GM21390 (cell line): Measurements from ENCODE around the gene SLC23A2.
A peak's percentile ranks its signal among the peaks of the same experiment; 100 is the strongest.
"Not testable (repeated sequence)": the region's sequence is repeated elsewhere in the genome, so short reads cannot be mapped to it uniquely, and the experiment has no call there.

ENCODE experiments used
- ATAC-seq: cut with Tn5 transposase; IDR thresholded peaks from one replicate; pipeline ENCODE4 v1.9.1; 2021; ENCODE audit not compliant: unreplicated experiment

The SLC23A2 gene

GRCh38 chr20:5013682-5014447 is 12.6 kb upstream of the SLC23A2 start:
- ATAC-seq, result no peak

- ATAC-seq, result no peak
Measured at GRCh38 chr20:5008759-5009158, 7.4 kb upstream of the SLC23A2 start.

- ATAC-seq, result no peak
Measured at GRCh38 chr20:5005326-5005725, 4.0 kb upstream of the SLC23A2 start.

GRCh38 chr20:5004825-5005224 is 3.5 kb upstream of the SLC23A2 start:
- not testable (repeated sequence) for ATAC-seq

GRCh38 chr20:5003626-5004025 is 2.3 kb upstream of the SLC23A2 start:
- ATAC-seq, result no peak

GRCh38 chr20:5002077-5002413 is 735 bp upstream of the SLC23A2 start:
- no peak for ATAC-seq

- peak; percentile 41 for ATAC-seq
Measured at GRCh38 chr20:5000263-5001173, 792 bp downstream of the SLC23A2 start.

- no peak for ATAC-seq
Measured at GRCh38 chr20:4999788-5000187, 1.5 kb downstream of the SLC23A2 start.

- ATAC-seq, result peak; percentile 39
Measured at GRCh38 chr20:4998160-4998651, 3.1 kb downstream of the SLC23A2 start.

- no peak for ATAC-seq
Measured at GRCh38 chr20:4997222-4997621, 4.1 kb downstream of the SLC23A2 start.

GRCh38 chr20:4989570-4989969 is 11.7 kb downstream of the SLC23A2 start:
- ATAC-seq, result no peak

- ATAC-seq, result no peak
Measured at GRCh38 chr20:4987130-4987529, 14.2 kb downstream of the SLC23A2 start.

- no peak for ATAC-seq
Measured at GRCh38 chr20:4985658-4986057, 15.7 kb downstream of the SLC23A2 start.

GRCh38 chr20:4982281-4982680 is 19.0 kb downstream of the SLC23A2 start:
- ATAC-seq, result no peak

- ATAC-seq, result no peak
Measured at GRCh38 chr20:4979841-4980410, 21.4 kb downstream of the SLC23A2 start.

- ATAC-seq, result no peak
Measured at GRCh38 chr20:4978050-4978918, 23.0 kb downstream of the SLC23A2 start.

GRCh38 chr20:4976014-4976413 is 25.3 kb downstream of the SLC23A2 start:
- ATAC-seq, result not testable (repeated sequence)

- ATAC-seq, result peak; percentile 79
Measured at GRCh38 chr20:4973330-4974097, 27.8 kb downstream of the SLC23A2 start.

- ATAC-seq, result no peak
Measured at GRCh38 chr20:4972506-4973251, 28.6 kb downstream of the SLC23A2 start.
